Neural cell (in vitro differentiated cells): Measurements from ENCODE around the gene CD300A.

Experiments
- EP300 ChIP-seq: fragments of 450-650 bp; conservative IDR thresholded peaks from 2 replicates; pipeline ENCODE4 v1.6.1; 2014; ENCODE audit warnings: antibody characterized with exemption, mild to moderate bottlenecking, moderate library complexity; ENCODE audit not compliant: poor library complexity, severe bottlenecking
- REST ChIP-seq: IDR thresholded peaks from 2 replicates; pipeline ENCODE4 v1.6.1; 2012; ENCODE audit warnings: borderline replicate concordance
- TF ChIP-seq, protein P1 (sequence below): fragments of 450-650 bp; IDR thresholded peaks from 2 replicates; pipeline ENCODE4 v1.5.1; 2014; ENCODE audit warnings: antibody characterized with exemption, mild to moderate bottlenecking, moderate library complexity; ENCODE audit not compliant: poor library complexity, severe bottlenecking

DNA sequence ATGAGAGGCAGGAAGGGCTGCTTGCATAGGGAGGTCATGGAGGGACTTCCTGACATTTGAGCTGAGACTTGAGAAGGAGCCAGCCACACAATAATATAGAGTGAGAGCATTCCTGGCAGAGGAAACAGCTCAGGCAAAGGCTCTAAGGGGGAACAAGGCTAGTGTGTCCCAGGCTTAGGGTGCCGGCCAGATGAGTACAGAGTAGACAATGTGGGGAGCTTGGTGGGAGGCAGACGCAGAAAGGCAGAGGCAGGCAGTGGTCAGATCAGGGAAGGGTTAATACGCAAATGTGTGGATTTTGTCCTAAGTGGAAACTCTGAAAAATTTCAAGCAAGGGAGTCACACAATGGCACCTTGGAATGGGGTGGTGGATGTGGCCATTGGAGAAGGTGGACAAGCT is 33.6 kb downstream of the CD300A start:
- TF ChIP-seq, protein P1, sequence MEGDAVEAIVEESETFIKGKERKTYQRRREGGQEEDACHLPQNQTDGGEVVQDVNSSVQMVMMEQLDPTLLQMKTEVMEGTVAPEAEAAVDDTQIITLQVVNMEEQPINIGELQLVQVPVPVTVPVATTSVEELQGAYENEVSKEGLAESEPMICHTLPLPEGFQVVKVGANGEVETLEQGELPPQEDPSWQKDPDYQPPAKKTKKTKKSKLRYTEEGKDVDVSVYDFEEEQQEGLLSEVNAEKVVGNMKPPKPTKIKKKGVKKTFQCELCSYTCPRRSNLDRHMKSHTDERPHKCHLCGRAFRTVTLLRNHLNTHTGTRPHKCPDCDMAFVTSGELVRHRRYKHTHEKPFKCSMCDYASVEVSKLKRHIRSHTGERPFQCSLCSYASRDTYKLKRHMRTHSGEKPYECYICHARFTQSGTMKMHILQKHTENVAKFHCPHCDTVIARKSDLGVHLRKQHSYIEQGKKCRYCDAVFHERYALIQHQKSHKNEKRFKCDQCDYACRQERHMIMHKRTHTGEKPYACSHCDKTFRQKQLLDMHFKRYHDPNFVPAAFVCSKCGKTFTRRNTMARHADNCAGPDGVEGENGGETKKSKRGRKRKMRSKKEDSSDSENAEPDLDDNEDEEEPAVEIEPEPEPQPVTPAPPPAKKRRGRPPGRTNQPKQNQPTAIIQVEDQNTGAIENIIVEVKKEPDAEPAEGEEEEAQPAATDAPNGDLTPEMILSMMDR = no peak
- TF ChIP-seq EP300 = no peak
- TF ChIP-seq REST = no peak
